ENCODE measurements around the gene KBTBD8. TPM values are rescaled to one million over a fixed set of nuclear protein-coding genes. Genes with fewer than 3 reads are reported as not detected.

KBTBD8 gene
- total and polyA plus RNA-seq, 2 donors (not counting 1 experiment from before 2014, with no cell fraction given), result 1.1 to 2.3 TPM

DNA sequence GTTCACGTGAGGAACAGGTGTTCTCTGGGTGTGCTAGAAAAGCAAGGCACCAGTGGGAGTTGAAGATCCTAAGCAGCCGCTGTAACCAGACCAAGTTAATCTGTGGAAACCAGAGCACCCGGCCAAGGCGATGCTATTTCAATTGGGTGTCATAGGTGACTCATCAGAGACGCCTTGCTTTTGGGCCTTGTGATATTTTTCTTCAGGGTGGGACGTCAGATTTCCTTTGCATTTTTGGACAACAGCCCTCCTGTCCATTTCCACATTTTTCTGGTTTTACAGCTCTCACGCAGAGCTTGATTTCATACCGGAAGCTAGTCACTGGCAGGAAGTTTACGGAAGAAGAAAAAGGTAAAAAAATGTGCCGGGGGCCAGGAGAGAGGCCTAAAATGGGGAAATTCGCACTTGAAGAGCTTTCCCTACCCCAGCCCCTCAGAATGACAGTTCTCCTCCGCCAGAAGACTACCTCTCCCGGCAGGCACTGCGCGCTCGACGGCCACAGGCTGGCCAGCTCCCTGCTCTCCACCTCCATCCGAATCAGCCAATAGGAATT, 471 bp upstream of the KBTBD8 start:
- TF ChIP-seq, protein P1, sequence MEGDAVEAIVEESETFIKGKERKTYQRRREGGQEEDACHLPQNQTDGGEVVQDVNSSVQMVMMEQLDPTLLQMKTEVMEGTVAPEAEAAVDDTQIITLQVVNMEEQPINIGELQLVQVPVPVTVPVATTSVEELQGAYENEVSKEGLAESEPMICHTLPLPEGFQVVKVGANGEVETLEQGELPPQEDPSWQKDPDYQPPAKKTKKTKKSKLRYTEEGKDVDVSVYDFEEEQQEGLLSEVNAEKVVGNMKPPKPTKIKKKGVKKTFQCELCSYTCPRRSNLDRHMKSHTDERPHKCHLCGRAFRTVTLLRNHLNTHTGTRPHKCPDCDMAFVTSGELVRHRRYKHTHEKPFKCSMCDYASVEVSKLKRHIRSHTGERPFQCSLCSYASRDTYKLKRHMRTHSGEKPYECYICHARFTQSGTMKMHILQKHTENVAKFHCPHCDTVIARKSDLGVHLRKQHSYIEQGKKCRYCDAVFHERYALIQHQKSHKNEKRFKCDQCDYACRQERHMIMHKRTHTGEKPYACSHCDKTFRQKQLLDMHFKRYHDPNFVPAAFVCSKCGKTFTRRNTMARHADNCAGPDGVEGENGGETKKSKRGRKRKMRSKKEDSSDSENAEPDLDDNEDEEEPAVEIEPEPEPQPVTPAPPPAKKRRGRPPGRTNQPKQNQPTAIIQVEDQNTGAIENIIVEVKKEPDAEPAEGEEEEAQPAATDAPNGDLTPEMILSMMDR (conservative IDR thresholded peaks at IDR 0.05 in 1 of 2, IDR thresholded peaks at IDR 0.05 in 1 of 2; ENCODE audit: low read depth in 1 of 2, low read length in 2 of 2), result no peak
- TF ChIP-seq EZH2 (IDR thresholded peaks at IDR 0.05; ENCODE audit: low read length, missing control alignments), result no peak
- H3K9ac ChIP-seq (ENCODE audit: insufficient read depth, low read length), result peak overlapping the region; percentile 51
- H3K36me3 ChIP-seq (ENCODE audit: control insufficient read depth, insufficient read depth, low read length), result no peaks in the 10 kb centered on the region
- peak overlapping the region; percentile 87 for H2AFZ ChIP-seq (ENCODE audit: low read length)
- peak overlapping the region; percentile 28 to 66 (median 50) for H3K4me3 ChIP-seq (replicated peaks in 1 of 4; ENCODE audit: control extremely low read depth in 1 of 4, insufficient read depth in 1 of 4, low read depth in 3 of 4, low read length in 4 of 4)
- H3K4me2 ChIP-seq (ENCODE audit: extremely low read depth, insufficient read depth, low read length), result peak overlapping the region; percentile 86
- no peaks in the 10 kb centered on the region for H3K27me3 ChIP-seq (ENCODE audit: control insufficient read depth, insufficient read depth, low read length)
- no peaks in the 10 kb centered on the region for H4K20me1 ChIP-seq (ENCODE audit: control insufficient read depth, extremely low read depth, insufficient read depth, low read length)
- peaks cover 3% of the 10 kb centered on the region for H3K4me1 ChIP-seq (ENCODE audit: control insufficient read depth, extremely low read depth, insufficient read depth, low read length)
- H3K27ac ChIP-seq (ENCODE audit: insufficient read depth, low read length), result peak overlapping the region; percentile 78
- peaks cover 6% of the 10 kb centered on the region for H3K79me2 ChIP-seq (ENCODE audit: control insufficient read depth, insufficient read depth, low read length)
- H3K9me3 ChIP-seq (ENCODE audit: control insufficient read depth, insufficient read depth, low read depth, low read length), result no peaks in the 10 kb centered on the region
- DNase-seq (ENCODE audit: low read depth in 2 of 2), result peak in 1 of 2 donors; percentile 70

DNA sequence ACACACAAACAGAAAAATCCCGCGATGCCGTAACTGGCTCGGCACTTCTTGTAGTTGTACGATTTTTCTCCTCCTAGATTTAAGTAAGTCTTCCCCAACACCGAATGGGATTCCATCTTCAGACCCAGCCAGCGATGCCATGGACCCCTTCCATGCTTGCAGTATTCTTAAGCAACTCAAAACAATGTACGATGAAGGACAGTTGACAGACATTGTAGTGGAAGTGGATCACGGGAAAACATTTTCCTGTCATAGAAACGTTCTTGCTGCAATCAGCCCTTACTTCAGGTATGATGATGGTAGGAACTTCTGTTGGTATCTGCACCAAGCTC, 763 bp downstream of the KBTBD8 start:
- H3K9ac ChIP-seq (ENCODE audit: insufficient read depth, low read length), result peak overlapping the region; percentile 66
- H3K4me1 ChIP-seq (ENCODE audit: control insufficient read depth, extremely low read depth, insufficient read depth, low read length), result peaks cover 3% of the 10 kb centered on the region
- peak overlapping the region; percentile 52 to 81 (median 65) for H3K4me3 ChIP-seq (replicated peaks in 1 of 4; ENCODE audit: control extremely low read depth in 1 of 4, insufficient read depth in 1 of 4, low read depth in 3 of 4, low read length in 4 of 4)
- H3K4me2 ChIP-seq (ENCODE audit: extremely low read depth, insufficient read depth, low read length), result peak overlapping the region; percentile 88
- H3K27me3 ChIP-seq (ENCODE audit: control insufficient read depth, insufficient read depth, low read length), result no peaks in the 10 kb centered on the region
- H3K36me3 ChIP-seq (ENCODE audit: control insufficient read depth, insufficient read depth, low read length), result no peaks in the 10 kb centered on the region
- no peaks in the 10 kb centered on the region for H4K20me1 ChIP-seq (ENCODE audit: control insufficient read depth, extremely low read depth, insufficient read depth, low read length)
- DNase-seq (ENCODE audit: low read depth in 2 of 2), result peak in 1 of 2 donors; percentile 2
- peak overlapping the region; percentile 63 for H2AFZ ChIP-seq (ENCODE audit: low read length)
- H3K79me2 ChIP-seq (ENCODE audit: control insufficient read depth, insufficient read depth, low read length), result peaks cover 6% of the 10 kb centered on the region
- H3K9me3 ChIP-seq (ENCODE audit: control insufficient read depth, insufficient read depth, low read depth, low read length), result no peaks in the 10 kb centered on the region
- H3K27ac ChIP-seq (ENCODE audit: insufficient read depth, low read length), result peak overlapping the region; percentile 75
- no peak for TF ChIP-seq EZH2 (IDR thresholded peaks at IDR 0.05; ENCODE audit: low read length, missing control alignments)

DNA sequence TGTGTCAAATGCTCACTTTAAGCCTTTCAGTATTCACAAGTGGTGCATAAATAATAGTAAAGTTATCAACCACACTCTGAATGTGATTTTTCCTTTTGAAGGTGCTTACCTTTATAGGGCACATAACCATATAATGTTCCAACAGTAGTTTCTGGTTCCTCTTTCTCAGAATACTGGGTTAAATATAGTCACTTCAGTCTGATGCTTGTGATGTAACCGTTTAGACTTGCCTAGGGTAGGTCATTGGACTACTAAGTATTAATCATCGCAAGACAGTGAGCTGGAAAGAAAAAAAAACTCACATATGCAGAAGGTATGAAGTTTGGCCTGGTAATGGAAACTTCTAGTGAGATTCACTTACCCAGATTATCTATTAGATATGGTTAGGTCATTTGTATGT, 1.9 kb downstream of the KBTBD8 start:
- Histone ChIP-seq H3K79me2 (ENCODE audit: control insufficient read depth, insufficient read depth, low read length) (peaks cover 11% of the 10 kb centered on the region), H3K36me3 (ENCODE audit: control insufficient read depth, insufficient read depth, low read length) (no peaks in the 10 kb centered on the region), H3K4me1 (ENCODE audit: control insufficient read depth, extremely low read depth, insufficient read depth, low read length) (peaks cover 3% of the 10 kb centered on the region), H4K20me1 (ENCODE audit: control insufficient read depth, extremely low read depth, insufficient read depth, low read length) (no peaks in the 10 kb centered on the region), H3K27me3 (ENCODE audit: control insufficient read depth, insufficient read depth, low read length) (no peaks in the 10 kb centered on the region), H3K4me2 (ENCODE audit: extremely low read depth, insufficient read depth, low read length) (peak overlapping the region; percentile 38), H3K27ac (ENCODE audit: insufficient read depth, low read length) (no peak overlapping the region), H2AFZ (ENCODE audit: low read length) (no peak overlapping the region), H3K4me3 (replicated peaks in 1 of 4; ENCODE audit: control extremely low read depth in 1 of 4, insufficient read depth in 1 of 4, low read depth in 3 of 4, low read length in 4 of 4) (no peak overlapping the region), H3K9ac (ENCODE audit: insufficient read depth, low read length) (no peak overlapping the region), H3K9me3 (ENCODE audit: control insufficient read depth, insufficient read depth, low read depth, low read length) (no peaks in the 10 kb centered on the region)
- DNase-seq (ENCODE audit: low read depth in 2 of 2), result peak; percentile 37 to 70
- TF ChIP-seq, protein P1 (conservative IDR thresholded peaks at IDR 0.05 in 1 of 2, IDR thresholded peaks at IDR 0.05 in 1 of 2; ENCODE audit: low read depth in 1 of 2, low read length in 2 of 2), result no peak
- TF ChIP-seq EZH2 (IDR thresholded peaks at IDR 0.05; ENCODE audit: low read length, missing control alignments), result no peak

Data from fibroblast of lung (primary cell).